ENCODE measurements around the gene DLGAP4. TPM values are rescaled to one million over a fixed set of nuclear protein-coding genes. Genes with fewer than 3 reads are reported as not detected.

DLGAP4 gene
- 46.3 and 51.8 TPM in 2 replicates for total RNA-seq

GRCh38 chr20:36305602-36306551 is at the start of gene DLGAP4:
Gene DLGAP4 (plus strand): TSS chr20:36306339. CDS start chr20:36431718, 125,379 bp downstream.
- intact Hi-C loops (cut with micrococcal nuclease), result no loop called here

DNA sequence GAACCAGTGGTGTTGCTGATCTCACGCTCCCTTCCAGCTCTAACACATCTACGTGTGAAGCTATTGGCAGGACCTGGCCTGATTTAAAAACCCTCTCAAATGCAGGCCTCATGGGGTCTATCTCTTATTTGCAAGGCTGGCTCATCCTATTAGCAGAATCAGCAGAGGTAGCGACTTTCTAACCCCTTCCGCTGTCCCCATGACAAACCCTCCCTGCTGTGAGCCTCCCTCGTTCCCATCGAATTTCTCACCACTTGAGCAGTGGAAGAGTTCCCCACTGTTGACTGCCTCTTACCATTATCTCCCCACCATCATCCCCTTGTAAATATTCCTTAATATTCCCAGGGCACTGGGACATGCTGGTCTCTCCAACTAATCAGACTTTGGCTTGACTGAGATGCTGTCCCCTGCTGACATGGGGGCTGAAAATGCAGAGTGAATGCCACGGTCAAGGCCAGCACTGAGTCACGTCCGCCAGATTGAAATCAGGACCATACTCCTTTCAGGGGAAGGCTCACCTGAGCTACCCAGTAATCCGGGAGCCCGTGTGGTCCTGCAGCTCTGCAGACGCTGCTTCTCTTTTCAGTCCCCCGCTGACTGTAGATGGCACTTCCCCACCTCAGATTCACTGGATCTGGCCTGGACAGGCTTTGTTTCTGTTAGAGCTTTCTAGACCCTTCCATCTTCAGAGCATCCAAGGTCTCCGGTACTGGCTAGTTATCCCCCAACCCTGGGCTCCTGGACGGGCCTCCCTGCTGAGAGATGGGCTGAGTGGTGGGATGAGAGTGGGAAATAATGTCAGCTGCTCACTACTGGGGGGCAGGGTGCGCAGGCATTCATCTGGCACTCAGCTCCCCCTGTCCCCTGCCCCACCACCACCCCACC is 46.7 kb upstream of the DLGAP4 start:
- intact Hi-C loops (cut with micrococcal nuclease), result no loop called here

- intact Hi-C loops (cut with micrococcal nuclease), result no loop called here
Observed at GRCh38 chr20:36260316-36260715, 45.8 kb upstream of the DLGAP4 start.

- intact Hi-C loops (cut with micrococcal nuclease), result no loop called here
Observed at GRCh38 chr20:36261389-36262105, 44.6 kb upstream of the DLGAP4 start.

- intact Hi-C loops (cut with micrococcal nuclease), result no loop called here
Observed at GRCh38 chr20:36262440-36262839, 43.7 kb upstream of the DLGAP4 start.

GRCh38 chr20:36264426-36265246 is 41.5 kb upstream of the DLGAP4 start:
- intact Hi-C loops (cut with micrococcal nuclease), result no loop called here

- intact Hi-C loops (cut with micrococcal nuclease), result no loop called here
Observed at GRCh38 chr20:36266189-36266588, 40.0 kb upstream of the DLGAP4 start.

GRCh38 chr20:36267605-36268381 is 38.3 kb upstream of the DLGAP4 start:
- intact Hi-C loops (cut with micrococcal nuclease), result no loop called here

- intact Hi-C loops (cut with micrococcal nuclease), result no loop called here
Observed at GRCh38 chr20:36268440-36269342, 37.4 kb upstream of the DLGAP4 start.

DNA sequence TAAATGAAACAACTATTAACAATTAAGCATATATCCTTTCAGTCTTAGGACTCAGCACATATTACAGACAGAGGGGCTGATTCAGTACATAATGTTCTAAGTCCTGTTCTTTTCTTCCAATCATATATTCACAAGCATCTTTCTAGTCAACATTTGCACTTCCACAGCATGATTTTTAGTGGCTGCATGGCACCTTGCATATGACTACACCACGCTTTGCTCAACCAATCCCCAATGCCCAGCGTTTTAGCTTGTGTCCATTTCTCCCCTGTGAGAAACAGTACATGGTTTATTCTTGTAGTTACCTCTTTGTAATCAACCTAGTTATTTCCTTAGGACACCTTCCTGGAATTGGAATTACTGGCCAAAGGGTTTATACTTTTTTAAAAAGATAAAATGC is 36.6 kb upstream of the DLGAP4 start:
- intact Hi-C loops (cut with micrococcal nuclease), result no loop called here

- intact Hi-C loops (cut with micrococcal nuclease), result no loop called here
Observed at GRCh38 chr20:36270744-36271638, 35.1 kb upstream of the DLGAP4 start.

DNA sequence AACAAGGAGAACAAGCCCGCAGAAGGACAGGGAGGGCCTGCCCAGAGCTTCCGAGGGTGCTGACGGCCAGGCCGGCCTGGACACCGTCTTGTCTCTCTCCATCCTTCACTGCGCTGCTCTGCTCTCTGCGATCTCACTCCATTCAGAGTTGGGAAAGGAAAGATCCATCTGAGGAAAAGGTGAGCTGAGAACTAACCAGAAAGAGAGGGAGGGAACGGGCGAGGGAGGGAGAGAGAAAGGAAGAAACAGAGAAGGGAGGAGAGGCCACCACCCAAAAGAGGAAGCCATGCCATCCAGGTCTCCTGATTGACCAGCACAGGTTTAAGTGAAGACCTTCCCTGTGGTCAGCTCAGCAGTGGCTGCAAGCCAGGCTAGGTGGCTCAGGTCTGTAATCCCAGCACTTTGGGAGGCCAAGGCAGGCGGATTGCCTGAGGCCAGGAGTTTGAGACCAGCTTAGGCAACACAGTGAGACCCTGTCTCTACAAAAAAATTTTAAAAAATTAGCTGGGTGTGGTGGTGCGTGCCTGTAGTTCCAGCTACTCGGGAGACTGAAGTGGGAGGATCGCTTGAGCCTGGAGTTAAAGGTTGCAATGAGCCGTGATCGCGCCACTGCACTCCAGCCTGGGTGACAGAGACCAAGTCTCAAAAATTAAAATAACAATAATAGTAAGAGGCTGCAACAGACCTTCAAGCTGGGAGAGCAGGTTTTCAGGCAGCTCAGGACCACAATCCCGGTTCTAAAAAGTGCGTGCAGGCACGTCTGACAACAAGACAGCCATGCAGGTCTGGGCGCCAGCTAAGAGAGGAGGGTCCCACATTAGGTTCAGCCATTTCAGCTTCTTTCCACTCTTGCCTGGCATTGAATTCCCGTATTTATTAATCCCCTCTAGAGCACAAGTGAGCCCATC is 34.2 kb upstream of the DLGAP4 start:
- intact Hi-C loops (cut with micrococcal nuclease), result no loop called here

- intact Hi-C loops (cut with micrococcal nuclease), result loop anchor here (1.0 kb wide), 1 partner anchor 167 kb away; no protein-coding TSS in a partner anchor
Observed at GRCh38 chr20:36272547-36273220, 33.5 kb upstream of the DLGAP4 start.

DNA sequence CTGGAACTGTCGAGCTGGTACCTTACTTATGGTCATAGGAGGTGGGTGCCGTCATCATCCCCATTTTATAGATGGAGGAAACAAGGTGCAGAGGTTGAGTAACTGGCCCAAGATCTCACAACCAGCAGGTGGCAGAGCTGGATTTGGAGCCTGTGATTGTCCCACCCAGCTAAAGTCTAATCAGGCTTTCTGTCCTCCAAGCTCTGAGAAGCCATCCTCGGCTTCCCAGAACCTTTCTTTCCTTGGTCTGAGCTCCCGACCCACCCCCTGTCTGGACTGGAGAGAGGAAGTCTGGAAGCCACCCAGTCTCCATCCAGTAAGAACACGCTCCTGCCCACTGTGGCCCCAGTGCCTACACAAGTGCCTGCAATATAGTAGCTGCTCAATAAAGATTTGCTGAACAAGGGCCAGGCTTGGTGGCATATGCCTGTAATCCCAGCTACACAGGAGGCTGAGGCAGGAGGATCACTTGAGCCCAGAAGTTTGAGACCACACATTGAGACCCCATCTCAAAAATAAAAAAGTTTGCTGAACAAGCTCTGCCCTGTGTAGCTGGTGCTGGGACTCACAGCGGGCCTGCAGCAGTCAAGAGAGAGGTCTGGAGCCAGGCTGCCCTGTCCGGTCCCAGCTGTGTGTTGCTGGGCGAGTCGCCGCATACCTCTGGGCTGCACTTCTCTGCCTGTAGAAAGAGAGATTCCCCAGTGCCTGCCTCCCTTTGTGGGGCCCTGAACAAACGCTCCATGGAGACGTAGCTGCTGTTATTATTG is 32.5 kb upstream of the DLGAP4 start:
- intact Hi-C loops (cut with micrococcal nuclease), result loop anchor here (1.0 kb wide), 1 partner anchor 166 kb away; no protein-coding TSS in a partner anchor

GRCh38 chr20:36274181-36274841 is 31.8 kb upstream of the DLGAP4 start:
- intact Hi-C loops (cut with micrococcal nuclease), result no loop called here
